GM19395 (cell line): Measurements from ENCODE around the gene DIAPH3.

Experiments
- ATAC-seq: cut with Tn5 transposase; IDR thresholded peaks from one replicate; pipeline ENCODE4 v1.9.1; 2021; ENCODE audit warnings: mild to moderate bottlenecking, moderate library complexity; ENCODE audit not compliant: unreplicated experiment

Gene DIAPH3

DNA sequence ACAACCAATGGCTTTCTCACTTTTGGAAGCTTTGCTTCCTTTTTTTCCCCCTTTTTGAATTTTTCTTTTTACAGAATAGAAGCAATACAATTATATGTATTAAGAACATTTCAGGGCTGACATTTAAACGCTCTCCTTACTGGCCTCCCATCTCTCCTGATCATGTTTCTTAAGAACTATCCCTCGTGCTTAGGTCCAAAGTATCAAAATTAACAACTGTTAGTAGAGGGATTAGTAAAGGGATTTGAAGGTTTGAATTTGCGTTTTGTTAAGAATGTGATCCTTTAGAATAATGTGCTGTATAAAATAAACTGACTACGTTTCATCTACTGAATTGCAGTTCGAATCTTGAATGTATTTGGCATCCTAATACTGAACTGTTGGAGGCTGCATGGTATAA is 424.8 kb downstream of the DIAPH3 start:
- no peak for ATAC-seq

GRCh38 chr13:59734393-59734792 is 429.3 kb downstream of the DIAPH3 start:
- peak; percentile 100 for ATAC-seq

DNA sequence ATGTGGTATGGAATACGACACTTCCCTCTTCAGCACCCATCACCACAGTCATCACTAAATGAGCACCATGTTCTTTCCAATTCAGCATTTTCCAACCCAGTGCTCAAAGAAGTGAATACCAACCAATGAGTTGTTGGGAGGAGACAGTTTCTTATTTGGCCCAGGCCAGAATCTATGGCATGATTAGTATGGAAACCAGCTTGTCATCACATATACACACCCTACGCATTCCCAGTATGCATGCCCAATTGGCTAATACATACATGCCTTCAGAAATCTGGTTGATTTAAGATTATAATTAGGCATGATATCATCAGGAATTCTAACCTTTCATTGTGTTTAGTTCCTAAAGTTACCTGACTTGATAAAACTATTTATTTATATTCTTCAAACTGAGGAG is 430.0 kb downstream of the DIAPH3 start:
- ATAC-seq: no peak

GRCh38 chr13:59730026-59730425 is 433.7 kb downstream of the DIAPH3 start:
- no peak for ATAC-seq

DNA sequence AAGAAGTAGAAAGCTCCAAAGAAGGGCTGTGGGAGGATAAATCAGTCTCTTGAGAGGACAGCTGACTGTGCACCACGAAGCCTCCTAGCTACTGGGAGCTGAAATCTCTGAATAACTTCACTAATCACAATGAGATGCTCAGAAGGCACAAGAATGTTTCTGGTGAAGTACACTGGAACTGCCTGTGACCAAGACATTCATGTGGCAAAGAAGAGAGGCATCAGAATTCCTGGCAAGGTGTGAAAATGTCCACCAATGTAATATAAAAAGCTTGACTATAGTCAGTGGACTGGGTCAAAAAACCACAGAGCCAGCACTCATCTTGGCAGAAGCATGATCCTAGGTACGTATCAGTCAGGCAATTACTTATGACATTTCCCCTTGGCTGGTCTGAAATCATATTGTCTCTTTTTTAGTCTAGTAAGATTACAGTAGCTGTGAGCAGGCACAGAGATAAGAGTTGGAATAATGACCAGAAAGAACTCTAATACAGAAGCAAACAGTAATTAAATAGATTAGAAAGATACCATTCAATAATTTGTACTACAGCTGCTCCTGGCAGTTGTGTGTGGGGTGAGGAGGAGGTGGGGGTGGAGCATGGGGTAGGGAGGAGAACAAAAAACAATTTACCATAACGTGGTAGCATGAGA is 434.7 kb downstream of the DIAPH3 start:
- ATAC-seq: no peak

DNA sequence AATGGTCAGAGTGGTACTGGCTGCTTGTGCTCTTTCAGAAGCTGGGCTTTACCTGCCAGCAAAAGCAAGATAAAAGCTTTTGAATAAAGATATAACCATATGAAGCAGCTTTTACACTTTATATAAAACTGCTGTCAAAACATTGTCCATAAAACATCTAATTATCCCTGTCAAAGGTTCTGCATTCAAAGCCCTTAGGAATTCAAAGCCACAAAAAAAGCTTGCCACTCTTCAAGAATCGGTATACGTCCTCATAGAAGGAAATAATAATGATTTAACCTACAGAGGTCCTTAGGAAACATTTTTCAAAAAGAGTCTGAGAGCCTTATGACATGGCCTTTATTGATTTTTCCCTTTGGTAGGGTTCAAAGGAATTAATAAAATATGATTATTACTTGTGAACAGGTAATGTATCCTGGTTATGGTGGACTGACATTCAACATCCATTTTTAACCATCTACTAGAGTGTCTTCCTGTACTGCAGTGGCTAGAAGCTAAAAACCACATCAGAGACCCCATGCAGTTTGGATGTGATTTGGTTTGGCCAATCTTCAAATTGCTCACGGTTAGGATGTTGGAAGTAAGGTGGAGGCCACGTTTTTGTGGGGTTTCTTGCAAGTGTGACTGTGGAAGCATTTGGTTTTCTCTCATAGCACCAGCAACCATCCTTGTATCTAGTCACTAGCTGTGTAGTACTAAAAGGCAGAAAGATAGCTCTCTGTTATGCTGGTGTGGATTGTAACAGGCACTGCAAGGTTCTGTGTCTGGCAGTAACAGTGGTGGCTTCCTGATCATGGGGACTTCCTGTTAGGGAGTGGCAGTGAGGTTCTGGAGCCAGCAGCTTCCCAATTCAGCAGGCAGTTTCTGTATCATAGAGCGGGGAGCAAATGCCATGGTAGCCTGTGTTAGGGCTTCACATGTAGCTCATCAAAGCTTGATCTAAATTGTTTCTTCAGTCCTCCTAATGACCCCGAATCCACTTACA is 441.5 kb downstream of the DIAPH3 start:
- no peak for ATAC-seq

GRCh38 chr13:59715611-59716010 is 448.1 kb downstream of the DIAPH3 start:
- ATAC-seq: no peak

DNA sequence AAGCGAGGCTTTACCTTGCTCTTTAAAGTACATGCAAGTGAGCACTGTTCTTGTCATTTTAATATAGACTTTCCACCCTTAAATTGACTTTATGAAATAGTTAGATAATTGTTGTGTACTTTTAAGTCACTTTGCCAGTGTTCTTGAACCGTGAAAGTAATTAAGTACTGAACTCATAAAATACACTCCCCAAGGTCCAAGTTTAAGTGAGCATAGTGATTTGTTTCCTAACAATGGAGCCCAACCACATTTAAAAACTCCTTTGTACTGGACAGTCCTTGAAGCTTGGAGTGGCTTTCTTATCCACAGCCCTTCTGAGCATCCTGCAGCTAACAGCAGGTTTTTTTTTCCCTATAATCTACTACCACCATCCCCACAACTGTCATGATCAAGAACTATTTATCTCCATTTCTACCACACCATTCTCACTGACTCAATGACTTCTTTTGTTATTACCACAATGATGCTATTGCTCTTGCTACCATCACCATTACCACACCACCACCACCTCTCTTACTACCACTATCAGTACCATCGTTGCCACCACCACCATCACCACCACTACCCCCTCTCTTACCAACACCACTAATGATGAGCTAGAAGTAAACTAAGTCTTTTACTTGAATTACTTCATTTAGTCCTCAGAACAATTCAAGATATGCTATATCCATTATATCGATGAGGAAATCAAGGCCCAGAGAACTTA is 452.6 kb downstream of the DIAPH3 start:
- ATAC-seq: no peak

GRCh38 chr13:59710416-59710815 is 453.3 kb downstream of the DIAPH3 start:
- ATAC-seq: no peak

DNA sequence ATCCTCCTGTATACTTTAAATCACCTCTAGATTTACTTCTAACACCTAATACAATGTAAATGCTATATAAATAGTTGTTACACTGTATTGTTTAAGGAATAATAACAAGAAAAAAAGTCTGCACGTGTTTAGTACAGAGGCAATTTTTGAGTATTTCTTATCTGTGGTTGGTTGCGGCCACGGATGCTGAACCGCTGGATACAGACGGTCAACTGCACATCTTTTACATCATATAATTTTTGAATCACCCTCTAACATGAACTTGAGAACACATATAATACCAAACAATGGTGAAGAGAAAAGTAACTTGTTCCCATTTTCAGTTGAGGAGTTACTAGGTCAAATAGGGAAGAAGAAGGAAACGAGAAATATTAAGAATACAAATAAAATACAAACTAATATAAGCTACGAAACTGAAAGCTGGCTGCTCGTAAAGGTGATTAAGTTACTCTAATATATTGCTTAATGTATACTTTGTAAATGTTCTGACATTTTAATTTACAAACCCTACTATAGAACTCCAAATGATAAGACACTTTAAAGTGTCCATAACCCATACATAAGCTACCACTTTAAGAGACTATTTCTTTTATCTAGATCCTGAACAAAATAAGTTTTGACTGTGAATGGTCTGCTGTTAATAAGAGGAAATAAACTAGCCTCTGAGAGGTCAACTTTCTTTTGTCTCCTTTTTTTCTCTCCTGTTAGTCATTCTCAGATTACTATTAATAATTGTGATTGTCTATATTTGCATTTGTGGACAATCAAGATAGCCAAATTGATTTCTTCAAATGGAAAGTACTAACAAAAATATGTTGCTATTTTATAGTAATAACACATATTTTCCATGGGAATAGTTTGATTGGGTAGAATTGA is 457.4 kb downstream of the DIAPH3 start:
- ATAC-seq: peak; percentile 67

GRCh38 chr13:59702269-59702668 is 461.5 kb downstream of the DIAPH3 start:
- ATAC-seq: no peak

GRCh38 chr13:59701261-59701660 is 462.5 kb downstream of the DIAPH3 start:
- no peak for ATAC-seq

GRCh38 chr13:59700281-59700680 is 463.4 kb downstream of the DIAPH3 start:
- no peak for ATAC-seq

- ATAC-seq: no peak
These were observed 467.5 kb downstream of the DIAPH3 start for GRCh38 chr13:59696271-59696670.

GRCh38 chr13:59691501-59692066 is 472.1 kb downstream of the DIAPH3 start:
- ATAC-seq: no peak

DNA sequence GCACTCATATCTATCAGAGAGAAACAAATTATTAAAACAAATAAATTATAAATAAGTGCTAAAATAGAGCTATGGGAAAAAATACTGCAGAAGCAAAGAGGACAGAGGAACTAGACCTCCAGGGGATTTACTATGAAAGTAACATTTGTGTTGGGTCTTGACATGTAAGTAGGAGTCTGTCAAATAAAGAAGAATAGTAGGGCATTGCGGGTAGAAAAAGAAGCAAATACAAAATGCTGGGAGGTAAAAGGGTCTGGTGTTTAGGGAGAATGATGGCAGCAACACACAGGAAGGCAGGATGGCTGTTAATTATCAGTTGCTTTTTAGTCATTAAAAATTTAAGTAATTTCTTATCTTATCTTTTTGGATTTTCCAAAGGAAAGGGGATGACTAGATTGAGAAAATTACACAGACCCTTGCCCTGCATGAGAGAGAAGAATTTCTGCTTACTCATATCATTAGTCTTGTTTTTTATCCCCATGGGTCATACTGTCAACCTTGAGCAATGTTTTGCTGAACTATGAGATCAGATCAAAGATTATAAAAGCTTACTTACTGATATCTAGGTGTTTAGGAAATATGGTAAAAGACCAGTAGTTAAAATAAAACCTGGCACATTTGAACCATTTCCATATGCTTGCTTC is 472.7 kb downstream of the DIAPH3 start:
- no peak for ATAC-seq

GRCh38 chr13:59689057-59689456 is 474.7 kb downstream of the DIAPH3 start:
- no peak for ATAC-seq

- no peak for ATAC-seq
These were observed 476.8 kb downstream of the DIAPH3 start for GRCh38 chr13:59686798-59687394.

GRCh38 chr13:59684105-59684504 is 479.6 kb downstream of the DIAPH3 start:
- no peak for ATAC-seq
